Ascending aorta (tissue), 2 donors: ENCODE measurements around the gene TRIM22. TPM values are rescaled to one million over a fixed set of nuclear protein-coding genes. Genes with fewer than 3 reads are reported as not detected.

Source experiments
- DNase-seq, 2 donors: peaks; one replicate each; pipeline ENCODE4 v3.0.0-alpha.2; 2019; ENCODE audit warnings: low spot score in 2 of 2
- H3K27ac ChIP-seq, 2 donors: fragments of 200-600 bp; sonication (generic); one replicate each; pipeline ENCODE4 v1.5.1; 2016 to 2017; ENCODE audit warnings: mild to moderate bottlenecking in 1 of 2
- H3K27me3 ChIP-seq: fragments of 200-600 bp; sonication (generic); one replicate; pipeline ENCODE4 v1.5.1; 2017
- H3K36me3 ChIP-seq, 2 donors: fragments of 200-600 bp; sonication (generic); one replicate each; pipeline ENCODE4 v1.5.1; 2016
- H3K4me1 ChIP-seq, 2 donors: fragments of 200-600 bp; sonication (generic); one replicate each; pipeline ENCODE4 v1.5.1; 2016 to 2017; ENCODE audit warnings: mild to moderate bottlenecking in 1 of 2
- H3K4me3 ChIP-seq, 2 donors: fragments of 200-600 bp; sonication (generic); one replicate each; pipeline ENCODE4 v1.5.1; 2016 to 2017; ENCODE audit warnings: mild to moderate bottlenecking in 1 of 2
- H3K9me3 ChIP-seq, 2 donors: fragments of 200-600 bp; sonication (generic); one replicate each; pipeline ENCODE4 v1.5.1; 2016
- CTCF ChIP-seq, 3 experiments: fragments of 200-600 bp in 2 of 3; fragments of 450-650 bp in 1 of 3; sonication (generic) in 2 of 3; IDR thresholded peaks; one replicate each; pipeline ENCODE4 v1.5.1; 2016 to 2019; ENCODE audit warnings: antibody characterized with exemption in 3 of 3, mild to moderate bottlenecking in 1 of 3, moderate library complexity in 1 of 3
- intact Hi-C: fragments of 100-400 bp; cut with DNase I; formaldehyde crosslinking; loops from one replicate; pipeline ENCODE4 v1.15.1; 2023
- total RNA-seq: library from RNA; depleted of rRNA; stranded (reverse); fragments of >200 nt; gene quantifications from one replicate; pipeline ENCODE4 v1.1.0, GENCODE V29; 2016

The TRIM22 gene
- total RNA-seq, 1 donor from 2014 or later: 32.5 TPM

GRCh38 chr11:5700421-5701054 is 10.9 kb downstream of the TRIM22 start:
- Histone ChIP-seq H3K4me3 (no peak overlapping the region), H3K36me3 (peaks cover 31 to 45% of the 10 kb centered on the region in 2 donors), H3K9me3 (no peaks in the 10 kb centered on the region), H3K27ac (no peak overlapping the region), H3K27me3 (no peaks in the 10 kb centered on the region), H3K4me1 (no peaks in the 10 kb centered on the region)
- TF ChIP-seq CTCF (IDR thresholded peaks at IDR 0.05): no peak
- DNase-seq: no peak
- intact Hi-C loops: no loop called here

- Histone ChIP-seq H3K36me3 (peaks cover 35 to 49% of the 10 kb centered on the region in 2 donors), H3K4me1 (no peaks in the 10 kb centered on the region), H3K9me3 (no peaks in the 10 kb centered on the region), H3K27ac (no peak overlapping the region), H3K27me3 (no peaks in the 10 kb centered on the region), H3K4me3 (no peak overlapping the region)
- intact Hi-C loops: no loop called here
- TF ChIP-seq CTCF (IDR thresholded peaks at IDR 0.05): no peak
- no peak for DNase-seq
These were observed 11.5 kb downstream of the TRIM22 start for GRCh38 chr11:5701055-5701577.

GRCh38 chr11:5703741-5704536 is 14.3 kb downstream of the TRIM22 start:
- TF ChIP-seq CTCF (IDR thresholded peaks at IDR 0.05): no peak
- Histone ChIP-seq H3K4me1 (no peaks in the 10 kb centered on the region), H3K9me3 (no peaks in the 10 kb centered on the region), H3K27me3 (no peaks in the 10 kb centered on the region), H3K36me3 (peaks cover 40 to 49% of the 10 kb centered on the region in 2 donors), H3K27ac (no peak overlapping the region), H3K4me3 (no peak overlapping the region)
- intact Hi-C loops: no loop called here
- no peak for DNase-seq

GRCh38 chr11:5705688-5706087 is 16.1 kb downstream of the TRIM22 start:
- Histone ChIP-seq H3K9me3 (no peaks in the 10 kb centered on the region), H3K4me1 (no peaks in the 10 kb centered on the region), H3K4me3 (no peak overlapping the region), H3K27ac (no peak overlapping the region), H3K36me3 (peaks cover 49 to 62% of the 10 kb centered on the region in 2 donors), H3K27me3 (no peaks in the 10 kb centered on the region)
- no peak for DNase-seq
- TF ChIP-seq CTCF (IDR thresholded peaks at IDR 0.05): no peak
- intact Hi-C loops: no loop called here

DNA sequence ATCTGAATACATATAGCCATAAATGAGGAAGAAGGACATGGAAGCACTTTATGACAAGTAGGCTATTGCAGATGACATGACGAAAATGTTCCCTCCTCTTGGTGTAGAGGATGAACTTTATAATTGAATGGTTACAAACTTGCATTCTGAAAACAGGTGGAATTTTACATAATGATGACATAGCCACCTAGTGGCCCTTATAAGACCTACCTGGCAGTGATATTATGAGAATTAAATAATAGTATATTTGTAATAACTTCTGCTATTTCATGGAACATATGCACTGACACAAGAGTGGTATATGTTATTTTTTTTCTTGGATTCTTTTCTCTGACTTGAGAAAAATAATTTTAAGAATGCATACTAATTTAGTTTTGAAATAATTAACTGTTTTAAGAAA is 22.9 kb downstream of the TRIM22 start:
- intact Hi-C loops: no loop called here
- no peaks in the 10 kb centered on the region for H3K27me3 ChIP-seq

More for the DNA sequence above, 22.9 kb downstream of the TRIM22 start:
- peak in 1 of 3 experiments; percentile 20 for TF ChIP-seq CTCF (IDR thresholded peaks at IDR 0.05)
- H3K27ac ChIP-seq: no peak overlapping the region
- no peaks in the 10 kb centered on the region for H3K4me1 ChIP-seq
- H3K9me3 ChIP-seq: peaks cover 0 to 8% of the 10 kb centered on the region in 2 donors
- no peak overlapping the region for H3K4me3 ChIP-seq
- no peak for DNase-seq
- peaks cover 24 to 34% of the 10 kb centered on the region in 2 donors for H3K36me3 ChIP-seq
